Activated T-helper 2 cell treated with anti-CD3 and anti-CD28 coated beads, Interferon-gamma antibody, Interleukin-2, Interleukin-4, amounts not matched to agents 10 μg/mL and 5 μg/mL and 100 μg/mL, durations not matched to agents 14 hours and 24 hours and 36 hours (primary cell): ENCODE data around the gene STAM2. TPM values are rescaled to one million over a fixed set of nuclear protein-coding genes. Genes with fewer than 3 reads are reported as not detected.

Experiments
- DNase-seq: peaks from one replicate; pipeline ENCODE4 v3.0.0; 2021; ENCODE audit warnings: low spot score
- H3K27ac Mint-ChIP-seq: one replicate; pipeline ENCODE4 v1.8.0; 2021; ENCODE audit warnings: mixed read lengths
- H3K27me3 Mint-ChIP-seq: one replicate; pipeline ENCODE4 v1.8.0; 2021; ENCODE audit warnings: low read depth, mixed read lengths
- H3K36me3 Mint-ChIP-seq: one replicate; pipeline ENCODE4 v1.8.0; 2021; ENCODE audit warnings: low read depth, mixed read lengths
- H3K4me1 Mint-ChIP-seq: one replicate; pipeline ENCODE4 v1.8.0; 2021; ENCODE audit warnings: low read depth, mixed read lengths
- H3K4me3 Mint-ChIP-seq: one replicate; pipeline ENCODE4 v1.8.0; 2021; ENCODE audit warnings: low read depth, mild to moderate bottlenecking, moderate library complexity, mixed read lengths
- H3K9me3 Mint-ChIP-seq: one replicate; pipeline ENCODE4 v1.8.0; 2021; ENCODE audit warnings: mixed read lengths
- intact Hi-C: fragments of 100-400 bp; cut with micrococcal nuclease; formaldehyde crosslinking; loops from one replicate; pipeline ENCODE4 v1.15.1; 2023
- total RNA-seq: library from RNA; stranded (reverse); gene quantifications from 2 replicates; pipeline ENCODE4 v1.2.3, GENCODE V29; 2022

STAM2 gene
- total RNA-seq, 1 donor from 2014 or later: 15.9 TPM

GRCh38 chr2:152072011-152072410 is 103.6 kb downstream of the STAM2 start:
- H3K9me3 Mint-ChIP-seq: no peaks in the 10 kb centered on the region
- no peaks in the 10 kb centered on the region for H3K4me1 Mint-ChIP-seq
- H3K4me3 Mint-ChIP-seq: no peak overlapping the region
- intact Hi-C loops: no loop called here
- H3K27me3 Mint-ChIP-seq: peaks cover 4% of the 10 kb centered on the region
- no peak overlapping the region for H3K27ac Mint-ChIP-seq
- DNase-seq: no peak
- H3K36me3 Mint-ChIP-seq: no peaks in the 10 kb centered on the region

GRCh38 chr2:152071518-152071917 is 104.0 kb downstream of the STAM2 start:
- H3K4me1 Mint-ChIP-seq: no peaks in the 10 kb centered on the region
- H3K27me3 Mint-ChIP-seq: peaks cover 4% of the 10 kb centered on the region

GRCh38 chr2:152071092-152071491 is 104.5 kb downstream of the STAM2 start:
- Mint-ChIP-seq H3K27ac (no peak overlapping the region), H3K9me3 (no peaks in the 10 kb centered on the region), H3K4me1 (no peaks in the 10 kb centered on the region), H3K36me3 (no peaks in the 10 kb centered on the region), H3K4me3 (no peak overlapping the region), H3K27me3 (peaks cover 4% of the 10 kb centered on the region)
- intact Hi-C loops: no loop called here
- no peak for DNase-seq

More at GRCh38 chr2:152071518-152071917, 104.0 kb downstream of the STAM2 start:
- Mint-ChIP-seq H3K9me3 (no peaks in the 10 kb centered on the region), H3K27ac (no peak overlapping the region), H3K4me3 (no peak overlapping the region), H3K36me3 (no peaks in the 10 kb centered on the region)
- intact Hi-C loops: no loop called here
- no peak for DNase-seq

- H3K4me1 Mint-ChIP-seq: no peaks in the 10 kb centered on the region
- H3K27me3 Mint-ChIP-seq: peaks cover 7% of the 10 kb centered on the region
- DNase-seq: no peak
- H3K36me3 Mint-ChIP-seq: no peaks in the 10 kb centered on the region
- no peak overlapping the region for H3K27ac Mint-ChIP-seq
- intact Hi-C loops: no loop called here
- no peaks in the 10 kb centered on the region for H3K9me3 Mint-ChIP-seq
- no peak overlapping the region for H3K4me3 Mint-ChIP-seq
Observed at GRCh38 chr2:152068226-152068625, 107.3 kb downstream of the STAM2 start.

GRCh38 chr2:152067823-152068222 is 107.7 kb downstream of the STAM2 start:
- H3K27ac Mint-ChIP-seq: no peak overlapping the region
- intact Hi-C loops: no loop called here
- H3K4me1 Mint-ChIP-seq: no peaks in the 10 kb centered on the region
- no peaks in the 10 kb centered on the region for H3K36me3 Mint-ChIP-seq
- H3K27me3 Mint-ChIP-seq: peaks cover 7% of the 10 kb centered on the region
- no peak for DNase-seq
- no peaks in the 10 kb centered on the region for H3K9me3 Mint-ChIP-seq
- no peak overlapping the region for H3K4me3 Mint-ChIP-seq

Other genes with a start within 250 kb of the STAM2 start
- gene CACNB4, start 76.7 kb downstream of the STAM2 start, total RNA-seq: 0.23 and 0.39 TPM in 2 replicates
- 14.0 and 14.3 TPM in 2 replicates for gene FMNL2, start 159.4 kb upstream of the STAM2 start, total RNA-seq